Fibroblast of skin of left quadriceps (primary cell): ENCODE data around the gene OR13J1.
A peak's percentile ranks its signal among the peaks of the same experiment; 100 is the strongest.

ENCODE experiments used
- DNase-seq, 2 experiments: peaks; one replicate each; pipeline ENCODE4 v3.0.0-alpha.2; 2013; ENCODE audit warnings: low read depth in 2 of 2

The OR13J1 gene

DNA sequence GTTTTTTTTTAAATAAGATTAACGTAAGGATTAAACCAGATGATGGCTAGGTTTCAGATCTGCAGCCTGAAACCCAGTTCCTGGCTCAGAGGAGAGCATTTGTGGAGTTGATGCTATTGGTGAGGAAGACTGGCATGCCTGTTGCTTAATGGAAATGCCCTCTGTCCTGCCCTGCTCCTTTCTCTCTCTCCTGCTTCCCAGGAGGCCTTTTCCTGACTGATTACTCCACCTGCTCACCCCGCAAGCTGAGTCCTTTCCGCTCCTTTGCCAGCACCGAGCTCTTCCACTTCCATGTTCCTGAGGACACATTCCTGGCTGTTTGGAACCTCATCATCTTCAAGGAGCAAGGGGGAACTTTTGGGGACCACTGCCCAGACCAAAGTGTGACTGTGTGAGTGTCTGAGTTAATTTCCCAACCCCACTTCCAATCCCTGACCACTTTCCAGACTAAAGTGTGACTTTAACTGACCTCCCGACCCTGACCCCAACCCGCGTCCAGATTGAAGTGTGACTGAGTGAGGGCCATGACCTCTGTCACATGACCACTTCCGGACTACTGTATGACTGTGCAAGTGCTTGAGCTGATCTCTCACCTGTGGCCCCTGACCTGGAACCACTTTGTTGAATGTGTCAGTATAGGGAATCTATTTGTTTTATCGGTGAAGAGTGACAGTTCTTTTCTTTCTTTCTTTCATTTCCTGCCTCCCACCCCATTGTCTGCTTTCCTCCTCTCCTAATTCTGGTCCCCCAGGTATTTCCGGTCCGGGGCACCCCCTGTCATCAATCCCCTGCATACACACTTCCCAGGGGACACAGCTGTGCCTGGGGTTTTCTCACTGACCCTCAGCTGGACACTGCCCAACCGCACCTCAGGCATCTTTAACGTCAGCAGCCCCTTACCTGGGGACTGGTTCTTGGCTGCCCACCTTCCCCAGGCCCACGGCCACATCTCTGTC, 35.7 kb downstream of the OR13J1 start:
- DNase-seq: no peak

DNA sequence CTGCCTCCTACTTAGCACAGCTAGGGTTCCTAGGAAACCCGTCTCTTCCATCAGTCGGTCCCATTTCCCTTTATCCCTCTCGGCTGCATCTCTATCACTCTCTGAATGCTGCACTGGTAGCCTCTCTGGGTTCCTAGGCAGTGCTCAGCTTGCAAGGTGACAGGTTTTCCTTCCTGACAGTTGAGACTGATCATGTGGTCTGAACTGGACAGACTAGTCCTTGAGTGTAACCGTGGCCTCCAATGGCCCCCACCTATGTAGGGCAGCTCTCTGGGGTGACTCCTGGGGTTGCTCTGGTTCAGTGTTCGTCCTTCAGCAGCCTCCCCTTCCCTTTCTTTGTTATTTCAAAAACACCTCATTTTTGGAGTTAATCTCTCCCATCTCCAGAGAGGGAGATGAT, 37.4 kb downstream of the OR13J1 start:
- no peak for DNase-seq

DNA sequence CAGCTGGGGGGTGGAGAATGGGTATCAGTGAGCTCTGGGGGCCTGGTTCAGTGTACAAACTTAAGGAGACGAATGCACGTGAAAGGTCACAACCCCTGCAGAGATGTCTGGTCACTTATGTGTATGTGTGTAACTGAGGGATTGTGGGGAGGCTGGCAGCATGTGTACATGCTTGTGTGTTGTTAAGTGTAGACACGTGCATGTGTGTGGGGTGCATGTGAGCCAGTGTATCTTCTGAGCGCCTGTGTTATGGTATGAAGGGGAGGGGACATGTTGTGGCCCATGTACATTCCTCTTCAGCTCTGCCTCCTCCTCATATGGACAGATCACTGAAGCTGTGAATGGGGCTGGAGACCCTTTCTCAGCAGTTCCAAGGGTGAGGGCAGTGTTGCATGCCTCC, 39.2 kb downstream of the OR13J1 start:
- DNase-seq: no peak

DNA sequence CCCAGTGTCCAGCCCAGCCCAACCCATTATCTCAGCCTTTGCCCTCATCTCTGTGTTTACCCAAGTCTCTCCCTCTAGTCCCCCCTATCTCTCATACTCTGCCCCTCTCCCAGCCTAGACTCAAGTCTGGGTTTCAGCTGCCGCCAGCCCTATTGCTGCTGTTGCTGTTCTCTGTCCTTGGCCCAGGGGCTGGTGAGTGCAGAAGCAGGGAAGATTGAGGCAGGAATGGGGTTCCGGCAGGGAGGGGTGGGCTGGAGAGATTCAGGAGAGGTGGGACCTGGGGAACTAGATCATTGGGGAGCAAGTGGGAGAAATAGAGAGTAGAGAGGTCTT, 40.5 kb downstream of the OR13J1 start:
- DNase-seq: no peak

DNA sequence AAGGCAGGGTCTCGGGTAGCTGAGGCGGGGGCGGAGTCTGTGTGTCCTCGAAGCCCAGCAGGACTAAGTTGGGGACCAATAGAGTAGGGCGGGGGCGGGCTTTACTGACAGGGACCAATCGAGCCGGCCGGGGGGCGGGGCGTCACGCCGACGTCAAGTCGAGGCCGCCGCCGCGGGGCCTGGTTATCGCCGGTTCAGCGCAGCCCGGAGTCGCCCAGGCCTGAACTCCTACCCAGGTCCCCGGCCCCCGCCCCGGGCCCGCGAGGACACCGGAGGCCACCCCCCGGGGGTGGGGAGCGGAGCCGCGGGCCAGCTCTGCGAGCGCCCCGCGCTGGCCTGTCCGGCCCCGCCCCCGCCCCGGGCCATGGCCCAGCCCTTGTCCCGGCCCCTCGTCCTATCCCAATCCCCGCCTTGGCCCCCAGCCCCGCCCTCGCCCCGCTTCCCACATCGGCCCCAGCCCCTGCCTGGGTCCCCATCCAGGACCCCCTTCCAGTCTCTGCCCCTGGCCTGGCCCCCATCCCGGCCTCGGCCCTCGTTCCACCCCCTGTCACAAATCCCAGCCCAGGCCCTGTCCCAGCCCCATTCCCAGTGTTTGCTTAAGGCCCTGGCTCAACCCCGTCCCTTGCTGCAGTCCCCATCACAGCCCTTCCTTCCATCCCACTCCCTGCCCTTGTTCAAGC, 41.0 kb downstream of the OR13J1 start, which contains the start of gene TMEM8B:
Gene TMEM8B, plus strand, starts transcription at position 145 of the 680 bp plus-strand sequence. Its CDS starts 220 bp downstream, at position 365.
- DNase-seq: peak; percentile 76 to 79

DNA sequence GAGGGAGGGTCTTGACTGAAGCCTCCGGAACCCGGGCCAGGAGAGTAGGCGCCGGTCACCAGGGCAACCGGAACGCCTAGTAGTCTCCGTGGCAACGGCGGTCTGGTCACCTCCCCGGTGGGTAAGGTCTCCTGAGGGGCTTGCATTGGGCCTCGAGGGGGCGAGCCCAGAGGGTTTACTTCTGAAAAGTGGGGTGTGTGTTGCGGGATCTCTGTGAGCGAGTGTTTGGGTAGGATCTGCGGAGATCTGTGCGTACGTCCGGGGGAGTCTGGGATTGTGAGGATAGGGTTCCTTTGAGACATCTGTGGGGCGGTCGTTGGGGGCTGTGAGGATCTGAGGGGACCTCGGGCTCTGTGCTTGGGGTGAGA, 41.5 kb downstream of the OR13J1 start, which contains the start of gene FAM221B:
Gene FAM221B, minus strand, starts transcription at position 17 of the 368 bp plus-strand sequence. CDS start 2,571 bp downstream, outside the sequence.
- DNase-seq: no peak

DNA sequence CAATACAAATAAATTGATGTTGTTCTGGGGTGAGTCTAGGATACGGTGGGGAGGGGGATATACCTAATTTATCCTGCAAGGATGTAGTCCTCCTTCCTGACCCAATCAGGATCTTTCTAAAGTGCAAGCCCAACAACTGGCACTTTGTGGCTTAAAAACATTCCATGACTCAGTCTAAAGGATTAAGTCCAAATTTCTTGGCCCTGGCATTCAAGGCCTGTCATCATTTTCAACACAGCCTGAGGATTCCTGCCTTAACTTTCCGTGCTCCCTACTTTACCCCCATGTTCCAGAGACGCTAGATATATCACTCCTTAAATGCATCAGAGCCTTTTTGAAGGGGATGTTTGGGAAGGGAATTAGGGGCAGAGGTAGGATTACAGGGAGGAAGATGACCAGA, 42.7 kb downstream of the OR13J1 start:
- peak in 1 of 2 experiments; percentile 32 for DNase-seq

DNA sequence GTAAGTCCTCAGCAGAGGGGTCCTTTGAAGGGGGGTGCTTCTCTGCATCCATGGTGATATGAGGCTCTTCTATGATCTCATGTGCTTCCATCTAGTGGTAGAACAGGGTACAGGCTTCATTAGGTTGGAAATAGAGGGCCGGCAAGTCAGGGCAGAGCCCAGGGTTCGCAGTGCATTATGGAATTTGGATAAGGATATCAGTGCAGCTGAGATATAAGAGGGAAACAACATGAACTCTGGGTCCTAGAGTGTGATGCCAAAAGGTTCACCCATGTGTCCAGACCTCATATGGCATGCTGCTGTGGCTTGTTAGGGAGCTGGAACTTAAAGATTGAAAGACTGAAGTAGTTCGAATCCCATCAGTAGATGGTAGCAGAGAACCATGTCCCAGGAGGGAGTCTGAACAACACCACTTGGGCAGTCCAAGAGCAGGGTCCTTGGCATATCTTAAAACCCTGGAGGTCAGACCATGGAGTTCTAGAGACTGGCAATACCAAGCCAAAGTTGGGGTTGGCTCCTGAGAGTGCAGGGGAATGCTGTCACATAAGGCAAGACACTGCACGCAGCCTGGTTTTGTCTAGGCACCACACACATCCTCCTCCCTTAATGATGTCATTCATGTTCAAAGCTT, 44.0 kb downstream of the OR13J1 start:
- peak; percentile 34 to 38 for DNase-seq

DNA sequence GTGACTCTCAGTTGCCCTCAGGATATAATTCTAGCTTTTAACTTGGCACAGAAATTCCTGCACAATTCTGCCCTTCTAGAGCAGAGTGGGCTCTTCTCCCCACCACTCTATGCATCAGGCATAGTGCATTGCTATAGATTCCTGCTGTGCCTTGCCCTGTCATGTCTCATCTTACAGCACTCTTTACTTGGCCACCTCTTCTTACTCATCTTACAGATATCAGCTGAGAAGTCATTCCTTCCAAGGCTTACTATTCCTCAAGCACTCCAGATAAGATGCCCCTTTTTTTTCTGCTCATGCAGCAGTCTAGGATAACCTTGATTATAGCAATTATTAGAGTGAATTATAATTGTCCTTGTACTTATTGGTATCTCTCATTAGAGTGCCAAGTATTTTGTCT, 47.3 kb downstream of the OR13J1 start:
- DNase-seq: no peak

DNA sequence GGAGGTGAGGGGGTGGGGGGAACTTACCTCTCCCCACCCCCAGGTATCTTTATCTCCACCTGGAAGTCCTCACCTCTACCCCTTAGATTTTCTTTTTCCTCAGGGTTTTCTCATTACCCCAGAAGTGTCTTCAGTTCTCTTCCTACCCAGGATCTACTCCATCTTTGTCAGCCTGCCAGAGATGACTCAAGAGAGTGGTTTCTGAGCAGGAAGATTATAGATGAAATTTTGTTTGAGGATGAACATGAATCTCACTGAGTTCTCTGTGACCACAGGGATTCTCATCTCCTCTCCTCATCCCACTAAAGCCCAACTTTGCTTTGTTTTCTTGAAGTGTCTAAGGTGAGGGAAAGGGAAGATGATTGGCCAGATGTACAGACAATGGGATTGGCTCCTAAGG, 50.1 kb downstream of the OR13J1 start:
- peak; percentile 51 to 55 for DNase-seq
